Adrenal gland (tissue), 5 donors: ENCODE results near the gene ARID2.

Experiments used
- POLR2A ChIP-seq, 2 donors: fragments of 450-650 bp; IDR thresholded peaks; one replicate each; pipeline ENCODE4 v1.6.1; 2017; ENCODE audit warnings: antibody characterized with exemption in 2 of 2, mild to moderate bottlenecking in 2 of 2, moderate library complexity in 1 of 2
- TF ChIP-seq, protein P1 (sequence below), 6 experiments: fragments of 450-650 bp in 4 of 6; fragments of 200-600 bp in 2 of 6; sonication (generic) in 1 of 6; IDR thresholded peaks; 1 replicate in 5 of 6; 2 replicates in 1 of 6; pipeline versions ENCODE4 v1.5.1 to v1.8.0; 2016 to 2021; ENCODE audit warnings: antibody characterized with exemption in 6 of 6, mild to moderate bottlenecking in 2 of 6, moderate library complexity in 1 of 6
- donor health status: DM: no; HTN: no; CAD: no.

DNA sequence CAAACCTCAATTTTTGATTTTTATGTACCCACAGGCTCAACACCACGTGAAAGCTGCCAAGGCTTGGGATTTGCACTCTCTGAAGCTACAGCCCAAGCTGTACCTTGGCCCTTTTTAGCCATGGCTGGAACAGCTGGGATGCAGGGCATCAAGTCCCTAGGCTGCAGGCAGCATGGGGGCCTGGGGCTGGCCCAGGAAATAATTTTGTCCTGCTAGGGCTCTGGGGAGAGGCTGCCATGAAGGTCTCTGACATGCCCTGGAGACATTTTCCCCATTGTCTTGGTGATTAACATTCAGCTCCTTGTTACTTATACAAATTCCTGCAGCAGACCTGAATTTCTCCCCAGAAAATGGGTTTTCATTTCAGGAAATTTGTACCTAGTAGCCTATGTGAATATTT lies 157.2 kb downstream of the ARID2 start:
- TF ChIP-seq, protein P1, sequence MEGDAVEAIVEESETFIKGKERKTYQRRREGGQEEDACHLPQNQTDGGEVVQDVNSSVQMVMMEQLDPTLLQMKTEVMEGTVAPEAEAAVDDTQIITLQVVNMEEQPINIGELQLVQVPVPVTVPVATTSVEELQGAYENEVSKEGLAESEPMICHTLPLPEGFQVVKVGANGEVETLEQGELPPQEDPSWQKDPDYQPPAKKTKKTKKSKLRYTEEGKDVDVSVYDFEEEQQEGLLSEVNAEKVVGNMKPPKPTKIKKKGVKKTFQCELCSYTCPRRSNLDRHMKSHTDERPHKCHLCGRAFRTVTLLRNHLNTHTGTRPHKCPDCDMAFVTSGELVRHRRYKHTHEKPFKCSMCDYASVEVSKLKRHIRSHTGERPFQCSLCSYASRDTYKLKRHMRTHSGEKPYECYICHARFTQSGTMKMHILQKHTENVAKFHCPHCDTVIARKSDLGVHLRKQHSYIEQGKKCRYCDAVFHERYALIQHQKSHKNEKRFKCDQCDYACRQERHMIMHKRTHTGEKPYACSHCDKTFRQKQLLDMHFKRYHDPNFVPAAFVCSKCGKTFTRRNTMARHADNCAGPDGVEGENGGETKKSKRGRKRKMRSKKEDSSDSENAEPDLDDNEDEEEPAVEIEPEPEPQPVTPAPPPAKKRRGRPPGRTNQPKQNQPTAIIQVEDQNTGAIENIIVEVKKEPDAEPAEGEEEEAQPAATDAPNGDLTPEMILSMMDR (IDR thresholded peaks at IDR 0.05): no peak
- TF ChIP-seq POLR2A (IDR thresholded peaks at IDR 0.05): no peak
